H1 (cell line): ENCODE results near the gene DDX51. TPM values are rescaled to one million over a fixed set of nuclear protein-coding genes. Genes with fewer than 3 reads are reported as not detected.

ENCODE experiments used
- polyA plus RNA-seq, 7 experiments: library from polyadenylated mRNA; depleted of rRNA in 3 of 7; stranded (reverse) in 5 of 7; unstranded in 2 of 7; fragments of >200 nt in 5 of 7; fragments of 200-250 nt in 2 of 7; gene quantifications; 1 replicate in 5 of 7; 2 replicates in 1 of 7; 4 replicates in 1 of 7; pipeline versions ENCODE4 v1.2.1 to v1.2.3, GENCODE V29; 2011 to 2013; ENCODE audit warnings: missing spikeins in 2 of 7, mixed read lengths in 2 of 7
- total RNA-seq: library from RNA; stranded (reverse); fragmentation: NEBNext Ultra II Directional; extraction: Animal tissue kit (Norgen Biotek cat#: 25700); gene quantifications from 2 replicates; pipeline ENCODE4 v1.2.1, GENCODE V29; 2021
- TF ChIP-seq, protein P1 (sequence below): IDR thresholded peaks from 2 replicates; pipeline ENCODE4 v1.6.1; 2011; ENCODE audit warnings: low read length, improper control_type of control experiment

DDX51 gene
- total and polyA plus RNA-seq, 2 of the 8 experiments (the other 6 are each of a cell fraction or from before 2014, with no cell fraction given): 11.2 to 24.4 TPM

DNA sequence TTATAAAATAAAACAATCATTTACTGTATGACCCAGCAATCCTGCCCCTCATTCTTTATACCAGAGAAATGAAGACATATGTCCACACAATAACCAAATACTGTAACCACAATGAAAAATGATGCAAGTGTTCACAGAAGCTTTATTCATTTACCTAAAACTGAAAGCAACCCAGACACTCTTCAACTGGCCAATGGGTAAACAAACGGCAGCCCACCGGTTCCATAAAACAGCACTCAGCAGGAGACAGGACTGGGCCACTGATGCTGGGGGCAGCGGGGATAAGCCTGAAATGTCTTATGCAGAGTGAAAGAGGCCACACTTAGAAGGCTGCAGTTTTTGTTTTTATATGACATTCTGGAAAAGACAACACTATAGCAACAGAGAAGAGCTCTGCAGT, 15.1 kb downstream of the DDX51 start (continued):
- TF ChIP-seq, protein P1, sequence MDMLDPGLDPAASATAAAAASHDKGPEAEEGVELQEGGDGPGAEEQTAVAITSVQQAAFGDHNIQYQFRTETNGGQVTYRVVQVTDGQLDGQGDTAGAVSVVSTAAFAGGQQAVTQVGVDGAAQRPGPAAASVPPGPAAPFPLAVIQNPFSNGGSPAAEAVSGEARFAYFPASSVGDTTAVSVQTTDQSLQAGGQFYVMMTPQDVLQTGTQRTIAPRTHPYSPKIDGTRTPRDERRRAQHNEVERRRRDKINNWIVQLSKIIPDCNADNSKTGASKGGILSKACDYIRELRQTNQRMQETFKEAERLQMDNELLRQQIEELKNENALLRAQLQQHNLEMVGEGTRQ: no peak
